Measurements from ENCODE around the gene DDX54.
A peak's percentile ranks its signal among the peaks of the same experiment; 100 is the strongest.

The DDX54 gene

GRCh38 chr12:113203852-113204760, 18.8 kb upstream of the DDX54 start:
- TF ChIP-seq POLR2A (IDR thresholded peaks at IDR 0.05; ENCODE audit: low read depth, low read length): no peak
- FAIRE-seq: no peak
- DNase-seq (ENCODE audit: insufficient read length, low spot score): no peak

- FAIRE-seq (no peak), DNase-seq (ENCODE audit: insufficient read length, low spot score) (no peak)
- no peak for TF ChIP-seq POLR2A (IDR thresholded peaks at IDR 0.05; ENCODE audit: low read depth, low read length)
These were observed 17.2 kb upstream of the DDX54 start for GRCh38 chr12:113202300-113203075.

GRCh38 chr12:113201187-113202177, 16.2 kb upstream of the DDX54 start:
- TF ChIP-seq POLR2A (IDR thresholded peaks at IDR 0.05; ENCODE audit: low read depth, low read length): no peak
- no peak for FAIRE-seq
- DNase-seq (ENCODE audit: insufficient read length, low spot score): no peak

GRCh38 chr12:113200021-113200797, 14.9 kb upstream of the DDX54 start:
- DNase-seq (ENCODE audit: insufficient read length, low spot score): no peak
- TF ChIP-seq POLR2A (IDR thresholded peaks at IDR 0.05; ENCODE audit: low read depth, low read length): no peak
- no peak for FAIRE-seq

GRCh38 chr12:113198296-113198695, 13.0 kb upstream of the DDX54 start:
- FAIRE-seq (no peak), DNase-seq (ENCODE audit: insufficient read length, low spot score) (no peak)
- no peak for TF ChIP-seq POLR2A (IDR thresholded peaks at IDR 0.05; ENCODE audit: low read depth, low read length)

GRCh38 chr12:113197518-113198077, 12.3 kb upstream of the DDX54 start:
- FAIRE-seq: no peak
- TF ChIP-seq POLR2A (IDR thresholded peaks at IDR 0.05; ENCODE audit: low read depth, low read length): no peak
- DNase-seq (ENCODE audit: insufficient read length, low spot score): no peak

- DNase-seq (ENCODE audit: insufficient read length, low spot score) (peak; percentile 58), FAIRE-seq (no peak)
- no peak for TF ChIP-seq POLR2A (IDR thresholded peaks at IDR 0.05; ENCODE audit: low read depth, low read length)
These were observed 11.7 kb upstream of the DDX54 start for GRCh38 chr12:113196990-113197389.

- DNase-seq (ENCODE audit: insufficient read length, low spot score): no peak
- TF ChIP-seq POLR2A (IDR thresholded peaks at IDR 0.05; ENCODE audit: low read depth, low read length): no peak
- FAIRE-seq: no peak
These were observed 11.3 kb upstream of the DDX54 start for GRCh38 chr12:113196582-113196981.

GRCh38 chr12:113195598-113195997, 10.3 kb upstream of the DDX54 start:
- no peak for TF ChIP-seq POLR2A (IDR thresholded peaks at IDR 0.05; ENCODE audit: low read depth, low read length)
- DNase-seq (ENCODE audit: insufficient read length, low spot score) (no peak), FAIRE-seq (no peak)

GRCh38 chr12:113194971-113195391, 9.7 kb upstream of the DDX54 start:
- no peak for FAIRE-seq
- TF ChIP-seq POLR2A (IDR thresholded peaks at IDR 0.05; ENCODE audit: low read depth, low read length): no peak

GRCh38 chr12:113191227-113191626, 5.9 kb upstream of the DDX54 start:
- DNase-seq (ENCODE audit: insufficient read length, low spot score) (no peak), FAIRE-seq (no peak)
- TF ChIP-seq POLR2A (IDR thresholded peaks at IDR 0.05; ENCODE audit: low read depth, low read length): no peak

More at GRCh38 chr12:113194971-113195391, 9.7 kb upstream of the DDX54 start:
- DNase-seq (ENCODE audit: insufficient read length, low spot score): peak; percentile 49

- TF ChIP-seq POLR2A (IDR thresholded peaks at IDR 0.05; ENCODE audit: low read depth, low read length): no peak
- FAIRE-seq (peak; percentile 61), DNase-seq (ENCODE audit: insufficient read length, low spot score) (peak; percentile 54)
These were observed 5.5 kb upstream of the DDX54 start for GRCh38 chr12:113190761-113191160.
